Neuron (in vitro differentiated cells): Measurements from ENCODE around the gene CCL16.
"Not testable (repeated sequence)": the region's sequence is repeated elsewhere in the genome, so short reads cannot be mapped to it uniquely, and the experiment has no call there.

Experiments used
- H2AFZ ChIP-seq: one replicate; pipeline ENCODE4 v1.6.1; 2013; ENCODE audit warnings: low read depth, mild to moderate bottlenecking, inconsistent platforms, low read length, moderate library complexity
- H3K27me3 ChIP-seq: one replicate; pipeline ENCODE4 v1.6.1; 2013; ENCODE audit warnings: low read length; ENCODE audit not compliant: insufficient read depth
- H3K36me3 ChIP-seq: one replicate; pipeline ENCODE4 v1.6.1; 2013; ENCODE audit warnings: low read length; ENCODE audit not compliant: insufficient read depth
- H3K4me1 ChIP-seq: one replicate; pipeline ENCODE4 v1.6.1; 2013; ENCODE audit warnings: low read length; ENCODE audit not compliant: insufficient read depth
- H3K4me3 ChIP-seq: 2 replicates; pipeline ENCODE4 v1.5.1; 2013; ENCODE audit warnings: mild to moderate bottlenecking, low read length, moderate library complexity
- H3K9me3 ChIP-seq: one replicate; pipeline ENCODE4 v1.6.1; 2013; ENCODE audit warnings: low read length

The CCL16 gene, protein sequence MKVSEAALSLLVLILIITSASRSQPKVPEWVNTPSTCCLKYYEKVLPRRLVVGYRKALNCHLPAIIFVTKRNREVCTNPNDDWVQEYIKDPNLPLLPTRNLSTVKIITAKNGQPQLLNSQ

DNA sequence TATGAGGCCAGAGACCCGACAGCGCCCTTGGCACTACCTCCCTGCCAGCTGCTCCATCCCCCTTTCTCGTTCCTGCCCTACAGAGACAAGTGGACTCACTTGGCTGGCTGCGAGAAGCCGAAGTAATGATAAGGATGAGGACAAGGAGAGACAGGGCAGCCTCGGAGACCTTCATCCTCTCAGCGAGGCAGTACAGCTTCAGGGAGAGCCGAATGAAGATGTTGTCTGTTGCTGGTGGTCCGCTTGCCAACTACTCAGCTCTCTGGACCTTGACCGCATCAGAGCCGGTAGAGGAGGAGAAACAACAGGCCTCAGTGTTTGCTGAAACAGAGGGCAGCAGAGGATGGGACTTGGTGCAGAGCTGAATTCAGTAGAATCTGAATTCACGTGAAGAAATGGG, at the start of gene CCL16:
Gene CCL16, minus strand, starts transcription at position 252 of the 400 bp plus-strand sequence. Its CDS starts 77 bp downstream, at position 175.
- no peak within 1 kb of the TSS for H3K4me3 ChIP-seq
- no peaks in the 10 kb centered on the region for H3K27me3 ChIP-seq
- no peaks in the 10 kb centered on the region for H3K36me3 ChIP-seq
- no peaks in the 10 kb centered on the region for H3K4me1 ChIP-seq
- no peaks in the 10 kb centered on the region for H3K9me3 ChIP-seq
- no peak within 1 kb of the TSS for H2AFZ ChIP-seq

DNA sequence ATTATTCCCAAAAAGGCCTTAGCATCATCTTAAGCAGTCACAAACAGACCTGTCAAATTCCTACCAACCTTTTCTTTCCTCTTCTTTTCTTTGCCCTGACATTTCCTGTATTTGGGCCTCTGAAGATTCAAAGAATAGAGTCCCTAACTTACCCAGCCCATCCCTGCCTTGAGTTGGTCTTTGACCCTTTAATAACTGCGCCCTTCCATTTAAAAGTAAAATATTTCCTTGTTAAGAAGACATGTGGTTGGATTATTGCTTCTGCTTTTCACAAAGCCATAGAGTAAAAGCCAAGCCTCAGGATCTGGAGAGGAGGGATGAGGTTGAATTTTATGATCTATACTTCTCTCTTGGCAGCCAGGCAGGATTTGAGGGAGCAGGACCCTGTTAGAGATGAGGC, 49.7 kb upstream of the CCL16 start:
- no peaks in the 10 kb centered on the region for H3K9me3 ChIP-seq
- H3K36me3 ChIP-seq = no peaks in the 10 kb centered on the region
- H2AFZ ChIP-seq = peak overlapping the region; percentile 68
- H3K4me3 ChIP-seq = no peak overlapping the region
- peaks cover 11% of the 10 kb centered on the region for H3K27me3 ChIP-seq
- H3K4me1 ChIP-seq = peaks cover 16% of the 10 kb centered on the region

DNA sequence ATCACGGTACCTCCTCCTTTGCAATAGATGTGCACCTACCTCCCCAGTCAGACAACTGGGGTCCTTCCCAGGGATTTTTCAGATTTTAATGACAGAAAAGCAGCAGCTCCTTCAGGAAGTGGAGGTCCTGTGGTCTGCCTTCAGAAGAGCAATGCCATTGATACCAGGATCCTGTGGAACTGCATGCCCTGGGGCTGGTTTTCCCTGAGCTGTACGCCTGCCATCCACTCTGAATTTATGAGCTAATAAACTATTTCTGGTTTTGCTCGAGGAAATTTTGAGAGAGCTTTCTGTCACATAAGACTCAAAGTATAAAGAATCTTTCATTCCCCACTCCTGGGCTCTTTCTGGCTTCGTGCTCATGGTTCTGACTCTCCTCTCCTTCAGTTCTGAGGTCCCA, 46.5 kb upstream of the CCL16 start:
- Histone ChIP-seq H3K9me3 (peaks cover under 1% of the 10 kb centered on the region), H3K36me3 (no peaks in the 10 kb centered on the region), H2AFZ (no peak overlapping the region), H3K4me3 (no peak overlapping the region), H3K27me3 (peaks cover 5% of the 10 kb centered on the region), H3K4me1 (peaks cover 29% of the 10 kb centered on the region)

DNA sequence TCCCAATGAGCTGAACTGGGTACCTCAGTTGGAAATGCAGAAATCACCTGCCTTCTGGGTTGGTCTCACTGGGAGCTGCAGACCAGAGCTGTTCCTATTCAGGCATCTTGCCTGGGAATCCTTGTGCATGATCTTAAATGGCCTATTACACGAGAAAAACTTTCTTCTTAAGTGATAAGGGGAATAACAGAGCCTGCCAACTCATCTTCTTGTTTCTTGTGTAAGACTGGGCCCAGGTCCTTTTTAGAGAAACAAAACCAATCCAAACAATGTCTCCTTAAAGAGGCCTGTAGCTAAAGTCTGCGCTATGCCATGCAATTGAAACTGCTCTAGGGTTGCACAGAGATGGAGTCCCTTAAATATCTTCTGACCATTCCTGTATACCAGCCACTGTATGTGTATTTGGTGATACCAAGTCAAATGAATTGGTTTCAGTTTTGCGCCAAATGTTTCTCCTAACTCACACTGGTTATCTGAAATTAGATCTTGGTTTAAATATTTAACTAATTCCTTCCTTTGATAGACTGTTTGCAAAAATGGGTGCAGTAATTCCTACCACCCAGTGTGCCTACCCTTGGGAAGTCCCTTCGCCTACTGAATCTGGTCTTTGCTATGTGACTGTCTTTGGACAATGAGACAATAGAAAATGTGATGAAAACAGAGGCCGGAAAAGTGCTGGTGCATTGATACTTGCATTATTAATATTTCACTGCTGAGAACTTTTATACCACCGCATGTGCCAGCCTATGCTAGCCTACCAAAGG, 43.0 kb upstream of the CCL16 start:
- Histone ChIP-seq H3K36me3 (no peaks in the 10 kb centered on the region), H3K4me1 (peaks cover 12% of the 10 kb centered on the region), H3K9me3 (peaks cover 4% of the 10 kb centered on the region), H2AFZ (peak overlapping the region; percentile 2), H3K27me3 (peaks cover under 1% of the 10 kb centered on the region), H3K4me3 (no peak overlapping the region)

DNA sequence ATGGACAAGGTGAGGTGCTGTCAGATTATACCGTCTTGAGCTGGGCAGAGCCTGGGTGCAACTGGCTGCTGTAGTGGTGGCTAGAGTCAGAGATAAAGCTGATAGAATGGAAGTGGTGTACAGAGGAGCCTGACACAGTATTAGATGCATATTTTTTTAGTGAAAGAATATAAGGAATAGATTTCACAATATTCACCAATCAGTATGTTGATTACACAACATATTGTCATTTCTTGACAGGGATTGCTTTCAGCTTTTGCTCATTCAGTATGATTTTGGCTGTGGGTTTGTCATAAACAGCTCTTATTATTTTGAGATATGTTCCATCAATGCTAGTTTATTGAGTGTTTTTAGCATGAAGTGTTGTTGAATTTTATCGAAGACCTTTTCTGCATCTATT, 38.1 kb upstream of the CCL16 start:
- Histone ChIP-seq H2AFZ (no peak overlapping the region), H3K4me1 (peaks cover 12% of the 10 kb centered on the region), H3K36me3 (no peaks in the 10 kb centered on the region), H3K27me3 (peaks cover 3% of the 10 kb centered on the region), H3K9me3 (peaks cover 4% of the 10 kb centered on the region), H3K4me3 (no peak overlapping the region)

DNA sequence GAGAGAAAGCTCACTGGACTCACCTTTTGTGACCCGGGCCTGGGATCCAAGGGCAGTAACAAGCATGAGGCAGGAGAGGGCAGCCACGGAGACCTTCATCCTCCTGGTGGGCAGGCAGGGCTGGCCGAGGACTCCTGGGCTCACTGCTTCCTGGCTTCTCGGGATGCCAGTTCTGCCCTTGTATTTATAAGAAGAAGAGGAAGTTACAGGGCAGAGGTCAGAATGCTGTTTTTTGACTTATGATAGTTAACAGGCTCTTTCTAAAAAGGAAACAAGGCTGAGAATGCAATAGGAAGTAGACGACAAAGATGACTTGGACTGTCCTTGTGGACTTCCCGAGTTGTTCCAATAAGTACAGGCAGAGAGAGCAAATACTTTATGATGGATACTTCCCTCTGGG, 36.5 kb upstream of the CCL16 start, which contains the start of gene CCL23:
Gene CCL23, minus strand, starts transcription at position 174 of the 400 bp plus-strand sequence. Its CDS starts 75 bp downstream, at position 99.
- Histone ChIP-seq H3K27me3 (peaks cover 3% of the 10 kb centered on the region), H3K36me3 (no peaks in the 10 kb centered on the region), H3K9me3 (peaks cover 3% of the 10 kb centered on the region), H3K4me1 (no peaks in the 10 kb centered on the region), H2AFZ (no peak within 1 kb of the TSS), H3K4me3 (no peak within 1 kb of the TSS)

DNA sequence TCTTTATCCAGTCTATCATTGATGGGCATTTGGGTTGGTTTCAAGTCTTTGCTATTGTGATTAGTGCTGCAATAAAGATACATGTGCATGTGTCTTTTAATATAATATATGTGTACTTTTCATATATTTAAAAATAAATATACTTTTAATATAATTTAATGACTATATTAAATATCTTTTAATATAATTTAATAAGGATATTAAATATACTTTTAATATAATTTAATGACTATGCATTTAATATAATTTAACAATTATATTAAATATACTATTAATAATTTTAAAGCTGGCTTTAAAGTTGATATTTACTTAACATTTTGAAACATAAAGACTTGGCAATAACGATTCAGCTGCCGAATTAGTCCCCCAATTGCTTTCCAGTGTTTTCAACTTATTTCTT, 35.3 kb upstream of the CCL16 start:
- H3K4me1 ChIP-seq = no peaks in the 10 kb centered on the region
- peaks cover 4% of the 10 kb centered on the region for H3K9me3 ChIP-seq
- H2AFZ ChIP-seq = no peak overlapping the region
- no peak overlapping the region for H3K4me3 ChIP-seq
- H3K27me3 ChIP-seq = peaks cover 10% of the 10 kb centered on the region
- H3K36me3 ChIP-seq = no peaks in the 10 kb centered on the region

DNA sequence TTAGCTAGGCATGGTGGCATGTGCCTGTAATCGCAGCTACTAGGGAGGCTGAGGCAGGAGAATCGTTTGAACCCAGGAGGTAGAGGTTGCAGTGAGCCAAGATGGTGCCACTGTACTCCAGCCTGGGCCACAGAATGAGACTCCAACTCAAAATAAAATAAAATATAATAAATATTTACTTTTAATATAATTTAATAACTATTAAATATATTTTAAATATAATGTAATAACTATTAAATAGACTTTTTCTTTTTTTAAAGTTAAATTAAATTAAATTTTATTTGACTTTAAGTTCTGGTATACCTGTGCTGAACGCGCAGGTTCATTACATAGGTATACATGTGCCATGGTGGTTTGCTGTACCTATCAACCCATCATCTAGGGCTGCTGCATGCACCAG, 34.6 kb upstream of the CCL16 start:
- not testable (repeated sequence) for H3K4me1 ChIP-seq, H3K9me3 ChIP-seq, H2AFZ ChIP-seq, H3K4me3 ChIP-seq, H3K36me3 ChIP-seq
- peaks cover 10% of the 10 kb centered on the region for H3K27me3 ChIP-seq

DNA sequence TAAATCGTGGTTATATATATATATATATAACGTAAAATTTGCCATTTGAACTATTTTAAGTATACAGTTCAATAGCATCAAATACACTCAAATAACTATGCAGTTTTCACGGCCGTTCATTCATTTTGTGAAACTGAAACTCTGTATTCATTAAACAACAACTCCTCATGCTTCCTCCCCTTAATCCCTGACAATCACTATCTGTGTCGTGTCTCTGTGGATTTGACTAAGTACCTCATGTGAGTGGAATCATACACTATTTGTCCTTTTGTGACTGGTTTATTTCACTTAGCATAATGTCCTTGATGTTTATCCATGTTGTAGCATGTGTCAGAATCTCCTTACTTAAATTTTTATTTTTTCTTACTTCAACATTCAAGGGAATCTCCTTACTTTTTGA, 33.6 kb upstream of the CCL16 start:
- Histone ChIP-seq H3K4me3 (no peak overlapping the region), H3K4me1 (no peaks in the 10 kb centered on the region), H3K9me3 (peaks cover 4% of the 10 kb centered on the region), H3K27me3 (peaks cover 10% of the 10 kb centered on the region), H2AFZ (no peak overlapping the region), H3K36me3 (no peaks in the 10 kb centered on the region)

DNA sequence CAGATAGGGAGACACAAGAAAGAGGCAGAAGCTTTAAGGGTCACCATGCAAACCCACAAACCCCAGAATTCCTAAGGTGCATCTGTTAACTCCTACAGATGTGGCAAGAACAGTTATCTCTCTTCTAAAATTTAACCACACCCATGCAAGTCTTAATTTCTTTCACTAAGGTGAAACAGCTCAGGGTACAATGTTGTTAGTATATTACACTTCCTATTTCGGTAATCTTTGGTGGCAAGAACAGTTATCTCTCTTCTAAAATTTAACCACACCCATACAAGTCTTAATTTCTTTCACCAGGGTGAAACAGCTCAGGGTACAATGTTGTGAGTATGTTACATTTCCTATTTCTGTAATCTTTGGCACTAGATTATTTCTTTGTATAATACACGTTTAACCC, 29.9 kb upstream of the CCL16 start:
- Histone ChIP-seq H2AFZ (no peak overlapping the region), H3K4me1 (no peaks in the 10 kb centered on the region), H3K36me3 (no peaks in the 10 kb centered on the region), H3K4me3 (no peak overlapping the region), H3K27me3 (peaks cover 7% of the 10 kb centered on the region), H3K9me3 (peaks cover 4% of the 10 kb centered on the region)

DNA sequence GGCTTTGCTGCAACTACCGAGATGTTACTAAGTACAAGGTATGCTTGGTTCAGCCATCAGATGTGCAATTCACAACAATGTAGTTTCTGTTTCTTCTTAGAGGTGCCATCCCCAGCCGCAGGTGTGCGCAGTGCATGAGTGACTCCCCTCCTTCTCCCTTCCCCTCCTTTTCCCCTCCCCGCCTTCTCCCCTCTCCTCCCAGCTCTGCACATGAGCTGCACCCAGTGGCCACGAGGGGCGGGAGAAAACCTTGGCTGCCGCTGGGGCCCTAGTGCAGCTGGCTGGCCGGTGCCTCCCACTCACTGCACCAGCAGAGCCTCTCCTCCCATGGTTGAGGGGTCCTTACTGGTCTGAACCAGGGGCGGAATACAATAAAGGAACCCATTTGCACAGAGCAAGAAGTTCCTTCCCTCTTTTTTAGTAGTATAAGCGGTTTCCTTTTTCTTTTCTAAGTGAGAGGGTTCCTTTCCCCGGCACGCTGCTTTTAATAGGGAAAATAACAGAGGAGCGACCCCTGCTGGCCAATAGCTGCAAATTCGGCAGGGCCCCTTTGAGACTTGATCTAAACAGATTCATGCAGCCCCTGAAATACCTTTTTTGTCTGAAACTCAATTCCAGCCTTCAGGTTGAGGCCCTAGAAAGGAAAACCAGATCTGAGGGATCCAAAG, 27.8 kb upstream of the CCL16 start:
- Histone ChIP-seq H2AFZ (no peak overlapping the region), H3K27me3 (peaks cover 7% of the 10 kb centered on the region), H3K9me3 (peaks cover 4% of the 10 kb centered on the region), H3K4me3 (no peak overlapping the region), H3K36me3 (no peaks in the 10 kb centered on the region), H3K4me1 (no peaks in the 10 kb centered on the region)

DNA sequence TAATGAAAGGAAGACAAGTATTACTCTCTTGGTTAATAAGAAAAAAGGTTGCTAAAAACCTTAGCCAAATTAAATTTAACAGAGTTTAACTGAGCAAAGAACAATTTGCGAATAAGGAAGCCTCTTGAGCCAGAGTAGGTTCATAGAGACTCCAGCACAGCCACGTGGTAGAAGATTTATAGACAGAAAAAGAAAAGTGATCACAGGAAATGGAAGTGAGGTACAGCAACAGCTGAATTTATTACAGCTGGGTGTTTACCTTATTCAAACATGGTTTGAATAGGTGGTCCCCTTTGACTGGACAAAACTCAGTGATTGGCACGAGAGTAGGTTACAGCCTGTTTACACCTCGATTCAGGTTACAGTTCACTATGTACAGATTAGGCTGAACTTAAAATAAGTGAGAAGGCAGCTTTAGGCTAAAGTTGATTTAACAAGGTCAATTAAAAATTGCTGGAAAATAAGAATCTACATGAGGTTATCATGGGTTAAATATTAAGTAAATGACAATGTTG, 23.4 kb upstream of the CCL16 start:
- Histone ChIP-seq H2AFZ (no peak overlapping the region), H3K9me3 (no peaks in the 10 kb centered on the region), H3K4me3 (no peak overlapping the region), H3K4me1 (peaks cover 11% of the 10 kb centered on the region), H3K27me3 (no peaks in the 10 kb centered on the region), H3K36me3 (no peaks in the 10 kb centered on the region)

DNA sequence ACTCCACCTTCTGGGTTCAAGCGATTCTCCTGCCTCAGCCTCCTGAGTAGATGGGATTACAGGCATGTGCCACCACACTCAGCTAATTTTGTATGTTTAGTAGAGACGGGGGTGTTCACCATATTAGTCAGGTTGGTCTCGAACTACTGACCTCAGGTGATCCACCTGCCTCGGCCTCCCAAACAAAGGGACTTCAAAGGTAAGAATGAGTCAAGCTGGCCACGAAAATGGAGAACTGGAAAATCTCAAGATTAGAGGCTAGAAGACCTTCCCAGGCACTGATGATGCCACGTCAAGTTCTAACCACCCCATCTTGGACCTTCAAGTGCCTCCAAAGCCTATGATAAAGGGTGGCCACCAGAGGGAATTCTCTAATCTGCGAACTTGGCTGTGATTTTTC, 21.3 kb upstream of the CCL16 start:
- H2AFZ ChIP-seq = no peak overlapping the region
- no peaks in the 10 kb centered on the region for H3K9me3 ChIP-seq
- no peaks in the 10 kb centered on the region for H3K27me3 ChIP-seq
- H3K36me3 ChIP-seq = no peaks in the 10 kb centered on the region
- peaks cover 11% of the 10 kb centered on the region for H3K4me1 ChIP-seq
- H3K4me3 ChIP-seq = no peak overlapping the region
